Measurements from ENCODE around the gene KLK13.

Gene KLK13

DNA sequence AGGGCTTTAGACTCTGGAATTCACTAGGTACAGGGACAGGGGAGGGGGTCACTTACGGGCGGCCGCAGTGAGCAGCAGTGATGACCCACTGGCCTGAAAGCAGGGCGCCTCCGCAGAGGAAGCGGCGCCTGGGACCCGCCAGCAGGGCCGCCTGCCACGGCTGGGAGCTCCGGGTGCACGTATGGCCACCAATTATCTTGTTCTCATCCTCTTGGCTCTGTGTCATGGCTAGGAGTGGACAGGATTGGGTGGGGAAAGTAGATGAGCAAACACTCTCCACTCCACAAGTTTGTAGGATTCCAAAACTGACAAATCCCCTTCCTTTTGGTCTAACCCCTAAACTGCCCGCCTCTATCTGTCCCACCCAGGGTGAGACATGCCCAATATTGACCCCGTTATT is 16.6 kb upstream of the KLK13 start (continued):
- TF ChIP-seq BACH2 (CRISPR knock-in tag; IDR thresholded peaks at IDR 0.05; ENCODE audit: borderline replicate concordance) = no peak
- TF ChIP-seq GLIS3 (CRISPR knock-in tag; IDR thresholded peaks at IDR 0.05) = no peak
- TF ChIP-seq TCF4 (CRISPR knock-in tag; IDR thresholded peaks at IDR 0.05; ENCODE audit: borderline replicate concordance) = no peak
- no peak for TF ChIP-seq PPARA (CRISPR knock-in tag; IDR thresholded peaks at IDR 0.05; ENCODE audit: borderline replicate concordance)
- no peak for TF ChIP-seq ZNF565 (CRISPR knock-in tag; conservative IDR thresholded peaks at IDR 0.05; ENCODE audit: low read depth)

DNA sequence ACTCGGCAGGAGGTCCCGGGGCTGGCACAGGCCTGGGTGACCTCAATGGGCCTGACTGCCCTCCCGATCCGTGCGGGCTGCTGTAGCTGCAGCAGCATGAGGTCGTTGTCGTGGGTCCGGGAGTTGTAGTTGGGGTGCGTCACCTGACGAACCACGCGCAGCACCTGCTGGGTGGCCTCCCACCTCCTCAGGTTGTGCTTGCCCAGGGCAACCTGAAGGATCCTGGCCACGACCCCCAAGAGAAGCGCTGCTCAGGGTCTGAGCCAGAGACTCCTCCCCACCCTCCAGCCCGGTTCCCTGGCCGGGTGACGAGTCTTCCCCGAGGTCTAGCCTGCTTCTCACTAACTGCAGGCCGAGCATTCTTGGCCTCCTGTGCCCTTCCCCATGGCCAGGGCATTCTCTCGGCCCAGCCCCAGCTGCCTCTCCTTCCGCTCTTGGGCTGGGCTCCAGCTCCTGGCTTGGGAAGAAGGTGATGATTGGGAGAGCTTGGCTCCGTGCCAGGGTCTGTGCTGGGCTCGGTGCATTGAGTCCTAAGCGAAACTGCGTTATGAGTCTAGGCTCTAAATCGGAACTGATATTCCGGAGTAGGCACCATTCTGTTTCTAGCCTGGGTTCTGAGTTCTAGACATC is 14.7 kb upstream of the KLK13 start:
- ATAC-seq = no peak
- TF ChIP-seq OSR1 (CRISPR knock-in tag; IDR thresholded peaks at IDR 0.05) = no peak
- no peak for TF ChIP-seq POU6F1 (CRISPR knock-in tag; IDR thresholded peaks at IDR 0.05; ENCODE audit: borderline replicate concordance, low read depth)
- TF ChIP-seq ZFP30 (CRISPR knock-in tag; IDR thresholded peaks at IDR 0.05) = no peak
- TF ChIP-seq ZNF565 (CRISPR knock-in tag; conservative IDR thresholded peaks at IDR 0.05; ENCODE audit: low read depth) = no peak
- no peak for TF ChIP-seq ZC3H10 (CRISPR knock-in tag; IDR thresholded peaks at IDR 0.05)
- TF ChIP-seq ZNF8 (CRISPR knock-in tag; IDR thresholded peaks at IDR 0.05) = no peak
- TF ChIP-seq ISL1 (CRISPR knock-in tag; IDR thresholded peaks at IDR 0.05) = no peak
- TF ChIP-seq ARNTL (CRISPR knock-in tag; IDR thresholded peaks at IDR 0.05; ENCODE audit: borderline replicate concordance, low read depth) = no peak
- no peak for TF ChIP-seq SNAI2 (CRISPR knock-in tag; IDR thresholded peaks at IDR 0.05)

GRCh38 chr19:51078731-51079130 is 13.8 kb upstream of the KLK13 start:
- no peak for TF ChIP-seq ZNF70 (CRISPR knock-in tag; IDR thresholded peaks at IDR 0.05)
- TF ChIP-seq GLIS3 (CRISPR knock-in tag; IDR thresholded peaks at IDR 0.05) = no peak
- no peak for TF ChIP-seq ZNF8 (CRISPR knock-in tag; IDR thresholded peaks at IDR 0.05)
- TF ChIP-seq ISL1 (CRISPR knock-in tag; IDR thresholded peaks at IDR 0.05) = no peak
- no peak for TF ChIP-seq OSR1 (CRISPR knock-in tag; IDR thresholded peaks at IDR 0.05)
- no peak for TF ChIP-seq PPARA (CRISPR knock-in tag; IDR thresholded peaks at IDR 0.05; ENCODE audit: borderline replicate concordance)
- TF ChIP-seq, protein P1, sequence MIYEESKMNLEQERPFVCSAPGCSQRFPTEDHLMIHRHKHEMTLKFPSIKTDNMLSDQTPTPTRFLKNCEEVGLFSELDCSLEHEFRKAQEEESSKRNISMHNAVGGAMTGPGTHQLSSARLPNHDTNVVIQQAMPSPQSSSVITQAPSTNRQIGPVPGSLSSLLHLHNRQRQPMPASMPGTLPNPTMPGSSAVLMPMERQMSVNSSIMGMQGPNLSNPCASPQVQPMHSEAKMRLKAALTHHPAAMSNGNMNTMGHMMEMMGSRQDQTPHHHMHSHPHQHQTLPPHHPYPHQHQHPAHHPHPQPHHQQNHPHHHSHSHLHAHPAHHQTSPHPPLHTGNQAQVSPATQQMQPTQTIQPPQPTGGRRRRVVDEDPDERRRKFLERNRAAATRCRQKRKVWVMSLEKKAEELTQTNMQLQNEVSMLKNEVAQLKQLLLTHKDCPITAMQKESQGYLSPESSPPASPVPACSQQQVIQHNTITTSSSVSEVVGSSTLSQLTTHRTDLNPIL (CRISPR knock-in tag; IDR thresholded peaks at IDR 0.05; ENCODE audit: low read depth) = no peak
- TF ChIP-seq TCF4 (CRISPR knock-in tag; IDR thresholded peaks at IDR 0.05; ENCODE audit: borderline replicate concordance) = no peak
- TF ChIP-seq RARB (CRISPR knock-in tag; IDR thresholded peaks at IDR 0.05) = no peak
- TF ChIP-seq CSRNP3 (CRISPR knock-in tag; IDR thresholded peaks at IDR 0.05) = no peak
- TF ChIP-seq, protein P2, sequence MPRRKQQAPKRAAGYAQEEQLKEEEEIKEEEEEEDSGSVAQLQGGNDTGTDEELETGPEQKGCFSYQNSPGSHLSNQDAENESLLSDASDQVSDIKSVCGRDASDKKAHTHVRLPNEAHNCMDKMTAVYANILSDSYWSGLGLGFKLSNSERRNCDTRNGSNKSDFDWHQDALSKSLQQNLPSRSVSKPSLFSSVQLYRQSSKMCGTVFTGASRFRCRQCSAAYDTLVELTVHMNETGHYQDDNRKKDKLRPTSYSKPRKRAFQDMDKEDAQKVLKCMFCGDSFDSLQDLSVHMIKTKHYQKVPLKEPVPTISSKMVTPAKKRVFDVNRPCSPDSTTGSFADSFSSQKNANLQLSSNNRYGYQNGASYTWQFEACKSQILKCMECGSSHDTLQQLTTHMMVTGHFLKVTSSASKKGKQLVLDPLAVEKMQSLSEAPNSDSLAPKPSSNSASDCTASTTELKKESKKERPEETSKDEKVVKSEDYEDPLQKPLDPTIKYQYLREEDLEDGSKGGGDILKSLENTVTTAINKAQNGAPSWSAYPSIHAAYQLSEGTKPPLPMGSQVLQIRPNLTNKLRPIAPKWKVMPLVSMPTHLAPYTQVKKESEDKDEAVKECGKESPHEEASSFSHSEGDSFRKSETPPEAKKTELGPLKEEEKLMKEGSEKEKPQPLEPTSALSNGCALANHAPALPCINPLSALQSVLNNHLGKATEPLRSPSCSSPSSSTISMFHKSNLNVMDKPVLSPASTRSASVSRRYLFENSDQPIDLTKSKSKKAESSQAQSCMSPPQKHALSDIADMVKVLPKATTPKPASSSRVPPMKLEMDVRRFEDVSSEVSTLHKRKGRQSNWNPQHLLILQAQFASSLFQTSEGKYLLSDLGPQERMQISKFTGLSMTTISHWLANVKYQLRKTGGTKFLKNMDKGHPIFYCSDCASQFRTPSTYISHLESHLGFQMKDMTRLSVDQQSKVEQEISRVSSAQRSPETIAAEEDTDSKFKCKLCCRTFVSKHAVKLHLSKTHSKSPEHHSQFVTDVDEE (CRISPR knock-in tag; IDR thresholded peaks at IDR 0.05) = no peak
- TF ChIP-seq SNAI2 (CRISPR knock-in tag; IDR thresholded peaks at IDR 0.05) = no peak
- no peak for TF ChIP-seq BACH2 (CRISPR knock-in tag; IDR thresholded peaks at IDR 0.05; ENCODE audit: borderline replicate concordance)
- no peak for TF ChIP-seq ZC3H10 (CRISPR knock-in tag; IDR thresholded peaks at IDR 0.05)
- no peak for TF ChIP-seq TOX (CRISPR knock-in tag; IDR thresholded peaks at IDR 0.05; ENCODE audit: borderline replicate concordance)
- no peak for TF ChIP-seq ZFP30 (CRISPR knock-in tag; IDR thresholded peaks at IDR 0.05)
- no peak for TF ChIP-seq PATZ1 (CRISPR knock-in tag; IDR thresholded peaks at IDR 0.05; ENCODE audit: borderline replicate concordance)
- TF ChIP-seq CSDC2 (CRISPR knock-in tag; IDR thresholded peaks at IDR 0.05) = no peak
- TF ChIP-seq ESRRG (CRISPR knock-in tag; IDR thresholded peaks at IDR 0.05) = no peak
- ATAC-seq = no peak

Measured in SK-N-SH treated with all-trans-retinoic acid at 6 μM for 48 hours (cell line).